Spleen (tissue), 7 donors: Measurements from ENCODE around the gene BACH2.

Source experiments
- POLR2A ChIP-seq, 3 donors: fragments of 450-650 bp; IDR thresholded peaks; one replicate each; pipeline ENCODE4 v1.5.1; 2017; ENCODE audit warnings: antibody characterized with exemption in 3 of 3, mild to moderate bottlenecking in 1 of 3
- POLR2AphosphoS5 ChIP-seq, 3 donors: sonication (generic); formaldehyde crosslinking; IDR thresholded peaks; one replicate each; pipeline ENCODE4 v1.5.1; 2017; ENCODE audit warnings: antibody characterized with exemption in 3 of 3
- TF ChIP-seq, protein P1 (sequence below), 11 experiments: fragments of 200-600 bp in 7 of 11; fragments of 450-650 bp in 4 of 11; sonication (generic) in 4 of 11; IDR thresholded peaks in 8 of 11; conservative IDR thresholded peaks in 3 of 11; 1 replicate in 7 of 11; 2 replicates in 4 of 11; pipeline versions ENCODE4 v1.4.0 to v1.8.0; 2016 to 2021; ENCODE audit warnings: antibody characterized with exemption in 11 of 11, inconsistent platforms in 4 of 11, mild to moderate bottlenecking in 1 of 11
- donor health status: DM: no; HTN: no; CAD: no; lungs with moderate emphysema.
- donor health status: DM: no; HTN: no; CAD: no.
- donor health status: DM: no; HTN: no; CAD: no.

DNA sequence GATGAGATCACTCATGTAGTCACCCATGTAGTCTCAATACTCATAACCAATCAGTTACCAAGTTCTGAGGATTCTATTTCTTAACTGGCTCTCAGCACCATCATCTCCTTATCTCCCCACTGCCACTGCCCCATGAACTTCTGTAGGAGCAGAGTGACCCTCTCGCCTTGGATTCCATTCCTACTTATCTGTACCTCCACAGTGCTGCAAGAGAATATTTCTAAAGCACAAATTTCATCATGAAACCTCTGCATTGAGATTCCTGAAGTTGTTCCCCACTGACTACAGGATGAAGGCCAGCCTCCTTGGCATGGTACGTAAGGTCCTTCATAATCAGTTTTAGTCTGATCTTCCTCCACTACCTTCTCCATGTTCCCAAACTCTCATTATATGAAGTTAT lies 34.8 kb downstream of the BACH2 start:
- TF ChIP-seq POLR2A (IDR thresholded peaks at IDR 0.05) (no peak), POLR2AphosphoS5 (IDR thresholded peaks at IDR 0.05) (no peak)
- TF ChIP-seq, protein P1, sequence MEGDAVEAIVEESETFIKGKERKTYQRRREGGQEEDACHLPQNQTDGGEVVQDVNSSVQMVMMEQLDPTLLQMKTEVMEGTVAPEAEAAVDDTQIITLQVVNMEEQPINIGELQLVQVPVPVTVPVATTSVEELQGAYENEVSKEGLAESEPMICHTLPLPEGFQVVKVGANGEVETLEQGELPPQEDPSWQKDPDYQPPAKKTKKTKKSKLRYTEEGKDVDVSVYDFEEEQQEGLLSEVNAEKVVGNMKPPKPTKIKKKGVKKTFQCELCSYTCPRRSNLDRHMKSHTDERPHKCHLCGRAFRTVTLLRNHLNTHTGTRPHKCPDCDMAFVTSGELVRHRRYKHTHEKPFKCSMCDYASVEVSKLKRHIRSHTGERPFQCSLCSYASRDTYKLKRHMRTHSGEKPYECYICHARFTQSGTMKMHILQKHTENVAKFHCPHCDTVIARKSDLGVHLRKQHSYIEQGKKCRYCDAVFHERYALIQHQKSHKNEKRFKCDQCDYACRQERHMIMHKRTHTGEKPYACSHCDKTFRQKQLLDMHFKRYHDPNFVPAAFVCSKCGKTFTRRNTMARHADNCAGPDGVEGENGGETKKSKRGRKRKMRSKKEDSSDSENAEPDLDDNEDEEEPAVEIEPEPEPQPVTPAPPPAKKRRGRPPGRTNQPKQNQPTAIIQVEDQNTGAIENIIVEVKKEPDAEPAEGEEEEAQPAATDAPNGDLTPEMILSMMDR (IDR thresholded peaks at IDR 0.05 in 8 of 11, conservative IDR thresholded peaks at IDR 0.05 in 3 of 11), result no peak
